ENCODE results near the gene BEAN1. TPM values are rescaled to one million over a fixed set of nuclear protein-coding genes. Genes with fewer than 3 reads are reported as not detected.

BEAN1 gene
- total RNA-seq, 1 experiment from 2014 or later, result 0.24 TPM

DNA sequence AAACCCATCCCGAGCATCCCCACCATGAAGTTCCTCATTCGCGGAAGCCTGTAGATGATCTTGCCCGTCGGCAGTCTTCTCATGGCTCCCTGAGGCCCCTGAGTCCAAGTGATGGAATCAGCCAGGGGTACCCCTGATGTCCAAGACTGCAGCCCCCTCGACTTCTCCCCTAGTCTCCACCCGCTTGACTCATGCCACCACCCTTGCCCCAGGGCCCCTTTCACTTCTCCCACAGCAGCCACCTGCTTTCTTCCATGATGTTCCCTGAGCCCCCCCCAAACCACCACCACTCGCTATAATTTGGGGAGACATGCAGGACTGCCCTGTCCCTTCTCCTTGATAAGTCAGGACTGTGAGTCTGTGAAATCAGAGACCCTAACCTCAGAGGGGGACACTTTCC, 11.4 kb downstream of the BEAN1 start:
- Mint-ChIP-seq H3K4me1 (peaks cover 13 to 27% of the 10 kb centered on the region in 2 experiments), H3K4me3 (no peak overlapping the region), H3K9me3 (no peaks in the 10 kb centered on the region), H3K27ac (peak overlapping the region in 1 of 3 experiments; percentile 10; a peak in 2 of 7 replicates), H3K36me3 (ENCODE audit: insufficient read depth in 1 of 3, low read depth in 3 of 3) (no peaks in the 10 kb centered on the region), H3K27me3 (ENCODE audit: low read depth) (peaks cover 28% of the 10 kb centered on the region)
- Histone ChIP-seq H4K5ac (ENCODE audit: insufficient read length, low read depth, low read length) (no peak overlapping the region), H3K9me3 (ENCODE audit: control insufficient read depth, low read depth, low read length) (no peaks in the 10 kb centered on the region), H2BK12ac (ENCODE audit: insufficient read length, low read depth, low read length) (no peak overlapping the region), H3K27ac (ENCODE audit: insufficient read length, low read depth, low read length) (no peak overlapping the region), H2BK20ac (ENCODE audit: low read depth, low read length, poor library complexity, severe bottlenecking) (no peak overlapping the region), H3K79me1 (ENCODE audit: insufficient read depth, low read depth, low read length, poor library complexity, severe bottlenecking) (no peaks in the 10 kb centered on the region), H2BK120ac (ENCODE audit: low read depth, low read length, poor library complexity, severe bottlenecking) (no peak overlapping the region), H3K56ac (ENCODE audit: insufficient read length, low read depth, low read length) (no peak overlapping the region), H2BK5ac (ENCODE audit: insufficient read length, low read length) (no peak overlapping the region), H3T11ph (ENCODE audit: low read length) (no peak overlapping the region), H2AFZ (ENCODE audit: low read length) (no peak overlapping the region), H4K91ac (ENCODE audit: insufficient read length, low read depth, low read length) (no peak overlapping the region), H3K4me1 (ENCODE audit: insufficient read depth, low read length) (peaks cover 5% of the 10 kb centered on the region; the same call in 1 of the 2 replicates), H2AK5ac (ENCODE audit: insufficient read length, low read length) (no peak overlapping the region), H4K20me1 (ENCODE audit: control insufficient read depth, insufficient read depth, insufficient read length) (no peaks in the 10 kb centered on the region), H3K4me2 (ENCODE audit: insufficient read depth, insufficient read length, low read length) (no peak overlapping the region), H3K14ac (ENCODE audit: insufficient read depth, low read length) (no peak overlapping the region), H3K27me3 (ENCODE audit: insufficient read depth, low read length) (no peaks in the 10 kb centered on the region), H3K23me2 (ENCODE audit: insufficient read length, low read depth, low read length, poor library complexity, severe bottlenecking) (no peaks in the 10 kb centered on the region), H3K4ac (ENCODE audit: low read depth, low read length) (no peak overlapping the region), H3K23ac (ENCODE audit: insufficient read length, low read depth, low read length) (no peak overlapping the region), H2BK15ac (ENCODE audit: low read depth, low read length) (no peak overlapping the region), H4K8ac (replicated peaks; ENCODE audit: insufficient read length, low read depth, low read length) (no peak overlapping the region), H3K9ac (ENCODE audit: extremely low read depth, insufficient read length, low read length) (no peak overlapping the region), H3K79me2 (ENCODE audit: insufficient read depth, low read length) (no peaks in the 10 kb centered on the region), H3K18ac (ENCODE audit: insufficient read length, low read depth, low read length) (no peak overlapping the region)
- no CpG with 5 or more reads among the region's 8 CpGs for WGBS (ENCODE audit: extremely low coverage, insufficient read length, low lambda C conversion rate)
- TF ChIP-seq, protein P1, sequence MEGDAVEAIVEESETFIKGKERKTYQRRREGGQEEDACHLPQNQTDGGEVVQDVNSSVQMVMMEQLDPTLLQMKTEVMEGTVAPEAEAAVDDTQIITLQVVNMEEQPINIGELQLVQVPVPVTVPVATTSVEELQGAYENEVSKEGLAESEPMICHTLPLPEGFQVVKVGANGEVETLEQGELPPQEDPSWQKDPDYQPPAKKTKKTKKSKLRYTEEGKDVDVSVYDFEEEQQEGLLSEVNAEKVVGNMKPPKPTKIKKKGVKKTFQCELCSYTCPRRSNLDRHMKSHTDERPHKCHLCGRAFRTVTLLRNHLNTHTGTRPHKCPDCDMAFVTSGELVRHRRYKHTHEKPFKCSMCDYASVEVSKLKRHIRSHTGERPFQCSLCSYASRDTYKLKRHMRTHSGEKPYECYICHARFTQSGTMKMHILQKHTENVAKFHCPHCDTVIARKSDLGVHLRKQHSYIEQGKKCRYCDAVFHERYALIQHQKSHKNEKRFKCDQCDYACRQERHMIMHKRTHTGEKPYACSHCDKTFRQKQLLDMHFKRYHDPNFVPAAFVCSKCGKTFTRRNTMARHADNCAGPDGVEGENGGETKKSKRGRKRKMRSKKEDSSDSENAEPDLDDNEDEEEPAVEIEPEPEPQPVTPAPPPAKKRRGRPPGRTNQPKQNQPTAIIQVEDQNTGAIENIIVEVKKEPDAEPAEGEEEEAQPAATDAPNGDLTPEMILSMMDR (conservative IDR thresholded peaks at IDR 0.05), result no peak
- no peak for DNase-seq
